Liver (tissue), 9 donors: ENCODE results near the gene GATAD2B. TPM values are rescaled to one million over a fixed set of nuclear protein-coding genes. Genes with fewer than 3 reads are reported as not detected.

Source experiments
- DNase-seq: peaks from one replicate; pipeline ENCODE4 v3.0.0-alpha.2; 2017; ENCODE audit warnings: low spot score
- H3K27ac ChIP-seq, 2 donors: one replicate each; pipeline ENCODE4 v1.7.0; 2013; ENCODE audit warnings: inconsistent platforms in 2 of 2, low read length in 2 of 2, control low read depth in 1 of 2, low read depth in 1 of 2, mild to moderate bottlenecking in 1 of 2
- H3K27me3 ChIP-seq, 4 donors: one replicate each; pipeline versions ENCODE4 v1.6.1 to v1.7.0; 2013; ENCODE audit warnings: low read length in 3 of 4, inconsistent platforms in 1 of 4, mild to moderate bottlenecking in 1 of 4, moderate library complexity in 1 of 4; ENCODE audit not compliant: control insufficient read depth in 4 of 4, insufficient read depth in 4 of 4
- H3K36me3 ChIP-seq, 4 donors: one replicate each; pipeline versions ENCODE4 v1.6.1 to v1.7.0; 2013; ENCODE audit warnings: low read length in 3 of 4, mild to moderate bottlenecking in 3 of 4, low read depth in 1 of 4, moderate library complexity in 1 of 4; ENCODE audit not compliant: control insufficient read depth in 4 of 4, insufficient read depth in 3 of 4
- H3K4me1 ChIP-seq, 4 donors: one replicate each; pipeline versions ENCODE4 v1.6.1 to v1.7.0; 2013; ENCODE audit warnings: low read length in 3 of 4, mild to moderate bottlenecking in 3 of 4, moderate library complexity in 1 of 4; ENCODE audit not compliant: control insufficient read depth in 4 of 4, insufficient read depth in 4 of 4
- H3K4me3 ChIP-seq, 3 donors: one replicate each; pipeline versions ENCODE4 v1.6.1 to v1.7.0; 2013; ENCODE audit warnings: low read length in 3 of 3, control low read depth in 1 of 3, low read depth in 1 of 3, mild to moderate bottlenecking in 1 of 3
- H3K9ac ChIP-seq, 2 donors: one replicate each; pipeline ENCODE4 v1.7.0; 2013; ENCODE audit warnings: low read length in 2 of 2, mild to moderate bottlenecking in 2 of 2, moderate library complexity in 2 of 2, control low read depth in 1 of 2, low read depth in 1 of 2
- H3K9me3 ChIP-seq, 4 donors: one replicate each; pipeline versions ENCODE4 v1.6.1 to v1.7.0; 2013; ENCODE audit warnings: low read length in 3 of 4; ENCODE audit not compliant: control insufficient read depth in 4 of 4
- ATF3 ChIP-seq: IDR thresholded peaks from 2 replicates; pipeline ENCODE4 v1.6.1; 2016; ENCODE audit warnings: antibody characterized with exemption
- CTCF ChIP-seq: fragments of 150-350 bp; IDR thresholded peaks from 2 replicates; pipeline ENCODE4 v1.5.1; 2017; ENCODE audit warnings: improper control_type of control experiment, low read depth, low read length; ENCODE audit not compliant: missing input control
- FOXA2 ChIP-seq: IDR thresholded peaks from 2 replicates; pipeline ENCODE4 v1.6.1; 2016; ENCODE audit warnings: antibody characterized with exemption
- GABPA ChIP-seq, 2 donors: IDR thresholded peaks in 1 of 2; conservative IDR thresholded peaks in 1 of 2; 2 replicates each; pipeline ENCODE4 v1.6.1; 2016; ENCODE audit warnings: antibody characterized with exemption in 2 of 2, mild to moderate bottlenecking in 1 of 2, moderate library complexity in 1 of 2
- HNF4A ChIP-seq, 2 donors: conservative IDR thresholded peaks; 2 replicates each; pipeline ENCODE4 v1.6.1; 2016; ENCODE audit warnings: antibody characterized with exemption in 2 of 2, mild to moderate bottlenecking in 2 of 2
- HNF4G ChIP-seq: IDR thresholded peaks from 2 replicates; pipeline ENCODE4 v1.6.1; 2016; ENCODE audit warnings: antibody characterized with exemption
- JUND ChIP-seq, 2 donors: IDR thresholded peaks; 2 replicates each; pipeline ENCODE4 v1.6.1; 2016; ENCODE audit warnings: antibody characterized with exemption in 2 of 2
- MAX ChIP-seq: IDR thresholded peaks from 2 replicates; pipeline ENCODE4 v1.6.1; 2016; ENCODE audit warnings: antibody characterized with exemption
- NR2F2 ChIP-seq: IDR thresholded peaks from 2 replicates; pipeline ENCODE4 v1.6.1; 2016; ENCODE audit warnings: antibody characterized with exemption
- RAD21 ChIP-seq, 2 donors: IDR thresholded peaks; 2 replicates each; pipeline ENCODE4 v1.6.1; 2016; ENCODE audit warnings: antibody characterized with exemption in 2 of 2, mild to moderate bottlenecking in 2 of 2
- REST ChIP-seq: IDR thresholded peaks from 2 replicates; pipeline ENCODE4 v1.6.1; 2016; ENCODE audit warnings: antibody characterized with exemption, mild to moderate bottlenecking
- RXRA ChIP-seq, 2 donors: IDR thresholded peaks; 2 replicates each; pipeline ENCODE4 v1.6.1; 2017 to 2018; ENCODE audit warnings: antibody characterized with exemption in 2 of 2, mild to moderate bottlenecking in 1 of 2
- SP1 ChIP-seq: IDR thresholded peaks from 2 replicates; pipeline ENCODE4 v1.6.1; 2018; ENCODE audit warnings: antibody characterized with exemption, mild to moderate bottlenecking
- TAF1 ChIP-seq: conservative IDR thresholded peaks from 2 replicates; pipeline ENCODE4 v1.6.1; 2016; ENCODE audit warnings: antibody characterized with exemption, mild to moderate bottlenecking
- ZBTB33 ChIP-seq: IDR thresholded peaks from 2 replicates; pipeline ENCODE4 v1.6.1; 2016; ENCODE audit warnings: antibody characterized with exemption
- WGBS: extraction: QIAGEN DNeasy Blood & Tissue Kit; methylation state at CpG from one replicate; pipeline ENCODE4 v1.1.7; 2013; 5-methylcytosine and 5-hydroxymethylcytosine counted together
- polyA plus RNA-seq, 2 donors: library from polyadenylated mRNA; stranded (reverse) in 1 of 2; unstranded in 1 of 2; fragments of 200-250 nt in 1 of 2; fragments of >200 nt in 1 of 2; fragmentation: Nextera tagmentation in 1 of 2; extraction: Ambion mirVana in 1 of 2; gene quantifications; one replicate each; pipeline versions ENCODE4 v1.2.1 to v1.2.3, GENCODE V29; 2013 to 2015
- total RNA-seq, 2 donors: library from RNA; depleted of rRNA; stranded (reverse); fragments of >200 nt; gene quantifications; one replicate each; pipeline ENCODE4 v1.2.3, GENCODE V29; 2014
- donor health status: healthy.
- donor health status: healthy.
- donor health status: healthy.
- donor health status: healthy.
- donor health status: healthy.

GATAD2B gene
- total and polyA plus RNA-seq, 4 donors: 3.2 to 4.9 (median 3.9) TPM

GRCh38 chr1:153794624-153795329, 128.0 kb downstream of the GATAD2B start:
- no peak for DNase-seq
- Histone ChIP-seq H3K27ac (no peak overlapping the region), H3K4me1 (peaks cover 0 to 10% (median 4%) of the 10 kb centered on the region in 4 donors), H3K9me3 (no peaks in the 10 kb centered on the region), H3K36me3 (no peaks in the 10 kb centered on the region), H3K27me3 (no peaks in the 10 kb centered on the region), H3K4me3 (no peak overlapping the region), H3K9ac (no peak overlapping the region)
- TF ChIP-seq SP1 (no peak), JUND (IDR thresholded peaks at IDR 0.05) (no peak), REST (no peak), FOXA2 (no peak), NR2F2 (no peak), ATF3 (no peak), CTCF (no peak), RAD21 (IDR thresholded peaks at IDR 0.05) (no peak), HNF4G (no peak), RXRA (IDR thresholded peaks at IDR 0.05) (no peak), HNF4A (conservative IDR thresholded peaks at IDR 0.05) (no peak), TAF1 (no peak), GABPA (IDR thresholded peaks at IDR 0.05 in 1 of 2, conservative IDR thresholded peaks at IDR 0.05 in 1 of 2) (no peak), MAX (no peak), ZBTB33 (no peak)
- 81% methylated on average over 14 of the region's 14 CpGs for WGBS
